HG03457 (cell line): ENCODE results near the gene PPP6R1.

Experiments
- ATAC-seq: cut with Tn5 transposase; IDR thresholded peaks from one replicate; pipeline ENCODE4 v1.9.1; 2021; ENCODE audit warnings: moderate number of reproducible peaks; ENCODE audit not compliant: unreplicated experiment

Gene PPP6R1

DNA sequence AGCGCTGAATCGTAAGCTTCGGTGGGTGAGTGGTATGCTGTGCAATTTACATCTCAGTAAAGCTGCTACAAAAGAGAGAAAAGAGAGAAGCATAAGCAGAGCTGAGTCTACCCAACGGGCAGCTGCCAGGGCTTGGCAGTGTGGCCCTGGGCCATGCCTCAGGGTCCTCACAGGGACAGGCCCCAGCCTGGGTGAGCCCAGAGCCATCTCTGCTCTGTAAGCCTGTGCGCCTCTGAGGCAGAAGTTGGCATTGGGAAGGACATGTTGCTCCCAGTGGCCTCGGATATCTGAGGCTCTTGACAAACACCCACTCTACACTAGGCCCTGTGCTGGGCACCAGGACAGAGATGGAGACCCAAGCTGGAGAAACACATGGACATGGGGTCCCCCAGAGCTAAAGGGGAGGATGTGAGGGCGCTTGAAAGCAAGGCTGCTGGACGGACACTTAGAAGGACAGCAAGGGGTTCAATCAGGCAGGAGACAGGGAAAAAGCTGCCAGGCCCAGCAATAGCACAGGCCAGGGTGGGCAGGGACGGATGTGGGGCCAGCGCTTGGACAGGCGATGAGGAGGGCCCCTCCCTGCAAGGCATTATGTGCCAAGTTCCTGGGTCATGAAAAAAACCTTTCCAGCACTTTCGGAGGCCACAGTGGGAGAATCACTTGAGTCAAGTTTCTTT, 14.7 kb downstream of the PPP6R1 start:
- no peak for ATAC-seq

GRCh38 chr19:55242517-55242916, 16.3 kb downstream of the PPP6R1 start:
- ATAC-seq = no peak

- ATAC-seq = no peak
Measured at GRCh38 chr19:55241935-55242464, 16.8 kb downstream of the PPP6R1 start.

DNA sequence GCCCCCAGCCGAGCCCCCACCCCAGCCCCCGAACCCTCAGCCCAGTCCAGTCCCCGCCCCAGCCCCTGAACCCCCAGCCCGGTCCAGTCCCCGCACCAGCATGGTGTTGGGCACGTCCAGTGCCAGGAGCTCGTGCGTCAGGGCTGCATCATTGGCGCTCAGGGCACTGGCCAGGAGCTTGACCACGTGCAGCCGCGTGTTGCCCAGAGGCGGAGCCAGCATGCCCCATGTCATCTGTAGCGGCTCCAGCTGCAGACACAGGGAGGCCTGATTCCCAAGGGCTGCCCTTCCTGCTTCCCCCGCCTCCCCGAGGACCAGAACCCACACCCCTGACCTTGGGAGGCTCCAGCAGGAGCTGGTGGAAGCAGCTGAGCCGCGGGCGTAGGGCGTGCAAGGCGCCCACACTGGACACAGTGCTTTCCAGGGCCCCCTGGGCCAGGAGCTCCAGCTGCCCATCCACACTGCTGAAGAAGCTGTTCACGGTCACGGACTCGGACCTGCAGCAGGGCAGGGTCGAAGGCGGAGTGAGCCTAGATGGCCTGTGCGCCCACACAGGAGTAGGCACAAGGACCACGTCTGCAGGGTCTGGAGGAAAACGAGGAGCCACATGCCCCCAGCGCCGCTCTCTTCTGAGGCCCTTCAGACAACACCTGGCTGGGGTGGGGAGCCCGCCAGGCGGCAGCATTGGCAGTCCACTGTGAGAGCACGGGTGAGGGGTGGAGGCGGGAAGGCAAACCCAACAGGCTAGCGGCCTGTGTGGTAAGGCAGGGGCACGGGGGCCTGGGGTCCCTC, 17.5 kb downstream of the PPP6R1 start:
- no peak for ATAC-seq

GRCh38 chr19:55240713-55241020, 18.1 kb downstream of the PPP6R1 start:
- no peak for ATAC-seq

DNA sequence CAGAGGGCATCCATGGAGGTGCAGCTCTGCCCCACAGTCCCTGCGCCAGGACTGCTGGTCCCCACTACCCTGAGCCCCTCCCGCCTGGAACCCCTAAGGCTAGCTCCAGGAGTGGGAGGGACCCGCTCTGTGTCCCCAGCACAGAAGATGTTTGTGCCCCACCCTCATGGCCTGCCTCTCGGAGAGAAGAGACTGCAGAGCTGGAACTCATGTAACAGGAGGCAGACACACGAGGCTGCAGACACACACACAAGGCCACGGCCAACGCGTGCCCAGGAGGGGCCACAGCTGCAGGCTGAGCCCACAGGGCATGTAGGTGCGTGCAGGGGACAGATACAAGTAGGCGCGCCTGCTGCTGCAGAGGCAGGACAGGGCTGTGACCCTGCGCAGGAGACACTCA, 19.8 kb downstream of the PPP6R1 start:
- ATAC-seq = no peak

- ATAC-seq = no peak
Measured at GRCh38 chr19:55238030-55238429, 20.8 kb downstream of the PPP6R1 start.

DNA sequence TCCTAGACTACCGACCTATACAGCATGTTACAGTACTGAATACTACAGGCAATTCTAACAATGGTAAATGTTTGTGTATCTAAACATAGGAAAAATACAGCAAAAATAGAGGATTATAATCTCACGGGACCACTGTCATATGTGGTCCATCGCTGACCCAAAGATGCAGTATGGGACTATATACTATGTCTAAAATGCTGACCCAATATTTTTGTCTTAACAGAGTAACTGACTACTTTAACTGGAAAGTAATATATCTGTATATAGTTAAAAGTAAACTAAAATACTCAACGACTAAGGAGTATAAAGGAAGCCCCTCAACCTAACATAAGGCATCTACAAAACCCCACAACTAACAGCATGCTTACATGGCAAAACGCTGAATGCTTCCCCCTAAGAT, 25.8 kb downstream of the PPP6R1 start:
- ATAC-seq = no peak

GRCh38 chr19:55232286-55232602, 26.6 kb downstream of the PPP6R1 start:
- no peak for ATAC-seq

DNA sequence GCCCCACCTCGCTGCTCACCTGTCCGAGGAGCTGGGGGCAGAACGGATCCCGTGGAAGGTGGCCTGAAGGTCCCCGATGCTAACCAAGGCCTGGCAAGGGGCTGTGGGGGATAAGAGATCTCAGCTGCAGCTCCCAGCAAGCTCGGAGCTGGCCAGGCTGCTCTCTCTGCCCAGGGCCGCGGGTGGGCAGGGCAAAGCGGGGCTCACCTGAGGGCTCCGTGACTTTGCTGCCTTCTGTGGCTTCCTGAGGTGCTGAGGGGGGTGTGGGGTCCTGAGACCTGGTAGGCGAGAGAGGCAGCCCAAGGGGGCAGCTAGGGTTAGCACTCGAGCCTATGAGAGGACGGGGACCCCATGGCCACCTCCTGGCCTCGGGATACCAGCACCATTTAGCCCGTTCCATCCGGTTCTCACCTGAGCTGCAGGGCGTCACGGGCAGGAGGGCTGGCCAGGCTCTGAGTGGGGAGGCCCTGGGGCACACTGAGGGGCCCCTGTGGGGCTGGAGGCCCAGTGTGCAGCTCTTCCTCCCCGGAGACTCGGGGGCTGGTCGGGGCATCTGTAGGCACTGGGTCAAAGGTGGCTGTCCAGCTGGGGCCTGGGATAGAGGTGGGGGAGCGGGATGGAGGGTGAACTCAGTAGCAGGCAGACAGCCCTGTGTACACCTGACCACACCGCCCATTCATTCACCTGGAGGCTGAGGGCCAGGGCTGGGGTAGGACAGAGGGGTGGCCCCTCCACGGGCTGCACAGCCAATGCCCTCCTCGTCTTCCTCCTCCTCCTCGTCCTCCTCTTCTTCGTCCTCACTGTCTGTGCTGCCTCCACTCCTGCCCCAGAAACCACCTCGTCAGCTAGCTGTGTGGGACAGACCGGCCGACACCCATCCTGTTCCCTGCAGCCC, 27.2 kb downstream of the PPP6R1 start:
- ATAC-seq = no peak

DNA sequence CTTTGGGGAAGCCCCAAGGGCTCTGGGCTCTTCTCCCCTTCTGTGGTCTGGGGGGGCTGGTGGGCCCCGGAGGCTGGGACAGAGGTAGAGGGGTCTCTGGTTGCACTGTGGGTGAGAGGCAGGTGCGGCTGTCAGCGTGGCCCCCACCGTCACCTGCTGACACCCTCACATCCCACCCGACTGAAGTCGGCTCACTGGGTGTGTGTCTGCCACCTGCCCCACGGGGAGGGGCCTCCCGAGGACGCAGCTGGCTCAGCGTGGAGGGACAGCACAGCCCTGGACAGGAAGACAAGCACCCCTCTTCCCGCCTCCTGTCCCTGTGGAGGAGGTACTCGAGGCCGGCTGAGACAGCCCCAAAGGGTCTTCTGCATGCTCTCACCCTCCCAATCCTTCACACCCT, 28.0 kb downstream of the PPP6R1 start:
- no peak for ATAC-seq

DNA sequence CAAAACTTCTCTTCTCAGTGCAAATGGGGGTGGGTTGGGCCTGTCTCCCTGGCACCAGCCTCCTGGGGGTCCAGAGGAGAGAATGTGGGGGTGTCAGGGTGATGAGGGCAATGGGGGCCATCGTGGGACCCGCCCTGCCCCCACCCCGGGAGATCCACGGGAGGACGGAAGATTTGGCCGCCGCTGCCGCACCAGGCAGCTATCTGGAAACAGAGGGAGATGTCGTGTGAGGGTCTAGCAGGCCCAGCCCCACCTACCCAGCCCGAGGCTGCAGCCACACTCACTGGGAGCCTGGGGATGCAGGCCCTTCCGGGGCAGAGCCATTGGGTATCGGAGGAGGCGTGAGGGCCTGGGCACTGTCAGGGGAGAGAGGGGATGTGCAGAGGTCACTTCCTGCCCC, 28.5 kb downstream of the PPP6R1 start:
- ATAC-seq = no peak

GRCh38 chr19:55229789-55230182, 29.0 kb downstream of the PPP6R1 start:
- ATAC-seq = no peak

DNA sequence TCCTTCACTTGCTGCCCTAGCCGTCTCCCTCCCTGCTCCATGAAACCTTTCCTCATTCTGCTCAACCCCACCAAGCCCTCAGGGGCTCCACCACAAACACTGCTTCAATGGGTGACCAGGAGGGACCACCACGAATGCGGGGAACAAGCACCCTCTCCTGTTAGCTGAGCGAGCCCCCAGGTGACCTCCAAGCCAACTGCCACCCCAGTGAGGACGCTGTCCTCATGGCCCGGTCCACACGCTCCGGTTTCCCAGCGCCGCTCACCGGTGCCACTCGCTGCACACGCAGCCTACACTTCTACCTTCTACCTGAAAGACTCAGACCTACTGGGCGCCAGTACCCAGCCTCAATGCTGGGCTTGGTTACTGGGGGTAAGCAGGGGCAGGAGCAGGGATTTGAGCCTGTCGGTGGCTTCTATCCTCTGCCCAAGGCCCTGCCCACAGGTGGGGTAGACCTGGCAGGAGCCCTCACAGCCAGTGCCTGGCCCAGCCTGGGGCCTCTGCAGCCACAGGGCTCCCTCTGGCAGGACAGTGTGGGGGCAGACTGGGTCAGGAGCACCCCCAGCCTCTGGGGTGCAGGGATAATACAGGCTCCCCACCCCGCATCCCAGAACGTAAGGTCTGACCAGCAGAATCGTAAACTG, 29.6 kb downstream of the PPP6R1 start:
- no peak for ATAC-seq

GRCh38 chr19:55228403-55229031, 30.3 kb downstream of the PPP6R1 start, which contains the start of gene TMEM86B:
TMEM86B (minus strand) TSS chr19:55228763; CDS start chr19:55228741, 22 bp downstream.
- no peak for ATAC-seq

DNA sequence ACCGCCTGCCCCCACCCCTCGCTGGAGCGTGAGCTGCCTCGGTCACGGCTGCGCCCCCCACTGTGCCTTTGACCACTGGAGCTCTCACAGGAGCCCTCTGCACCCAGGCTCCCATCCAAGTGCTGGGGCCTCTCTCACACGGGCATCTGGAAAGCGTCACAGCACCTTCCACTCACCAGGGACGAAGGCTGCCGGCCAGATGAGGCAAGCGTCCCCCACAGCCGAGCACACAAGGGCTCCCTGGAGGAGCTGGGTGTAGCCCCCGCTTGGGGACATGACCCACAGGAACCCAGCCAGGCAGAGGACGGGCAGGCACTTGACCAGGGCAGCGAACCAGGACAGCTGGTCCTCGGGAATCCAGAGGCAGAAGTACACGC, 30.8 kb downstream of the PPP6R1 start:
- no peak for ATAC-seq

- no peak for ATAC-seq
Measured at GRCh38 chr19:55227241-55228014, 31.4 kb downstream of the PPP6R1 start.

DNA sequence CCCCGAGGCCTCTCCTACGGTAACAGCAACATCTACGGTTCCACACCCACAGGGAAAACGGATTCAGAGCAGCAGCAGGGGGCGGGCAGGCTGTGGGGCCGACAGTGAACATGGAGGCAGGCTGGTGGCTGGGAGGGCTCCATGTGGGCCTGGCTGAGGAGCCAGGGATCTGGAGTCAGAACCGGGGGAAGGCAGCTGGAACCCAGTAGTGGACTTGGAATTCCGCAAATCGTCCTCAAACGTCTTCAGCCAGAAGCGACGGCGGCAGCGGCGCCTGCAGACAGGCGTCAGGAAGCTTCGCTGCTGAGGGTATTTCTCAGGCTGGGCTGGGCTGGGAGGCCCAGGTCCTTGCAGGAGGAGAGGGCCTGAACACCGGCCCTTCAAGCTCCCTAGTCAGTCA, 32.0 kb downstream of the PPP6R1 start:
- no peak for ATAC-seq

DNA sequence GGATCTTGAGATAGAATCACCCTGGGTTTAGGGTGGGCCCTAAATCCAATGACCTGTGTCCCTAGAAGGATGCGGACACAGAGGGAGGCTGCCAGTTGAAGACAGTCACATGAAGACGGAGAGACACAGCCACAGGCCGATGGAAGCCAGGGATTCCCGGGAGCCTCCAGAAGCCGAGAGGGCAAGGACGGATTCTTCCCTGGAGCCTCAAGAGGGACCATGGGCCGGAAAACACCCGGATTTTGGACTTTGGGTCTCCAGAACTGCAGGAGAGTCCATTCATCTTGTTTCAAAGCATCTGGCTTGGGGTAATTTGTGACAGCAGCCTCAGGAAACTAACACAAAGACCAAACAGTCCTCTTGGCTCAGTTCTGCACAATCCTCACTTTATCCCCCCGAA, 32.5 kb downstream of the PPP6R1 start:
- no peak for ATAC-seq

DNA sequence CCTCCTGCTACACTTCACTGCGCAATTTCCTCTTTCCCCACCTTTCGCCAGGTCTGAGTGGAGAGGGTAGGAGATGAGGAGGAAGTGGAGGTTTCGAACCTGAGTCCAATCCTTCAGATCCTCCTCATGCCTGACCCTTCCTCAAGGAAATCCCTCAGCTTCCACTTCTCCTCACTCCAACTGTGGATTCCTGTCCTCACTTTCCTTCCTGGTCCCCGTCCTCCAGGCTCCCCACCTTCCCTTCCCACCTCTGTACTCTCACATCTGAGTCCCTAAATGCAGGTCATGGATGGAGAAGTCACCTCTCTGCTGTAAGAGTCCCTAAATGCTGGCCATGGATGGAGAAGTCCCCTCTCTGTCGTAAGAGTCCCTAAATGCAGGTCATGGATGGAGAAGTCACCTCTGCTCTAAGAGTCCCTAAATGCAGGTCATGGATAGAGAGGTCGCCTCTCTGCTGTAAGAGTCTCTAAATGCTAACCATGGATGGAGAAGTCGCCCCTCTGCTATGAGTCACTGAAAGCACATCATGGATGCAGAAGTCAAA, 33.3 kb downstream of the PPP6R1 start:
- ATAC-seq = no peak
